ENCODE data around the gene NXNL1.
"Not testable (repeated sequence)": the region's sequence is repeated elsewhere in the genome, so short reads cannot be mapped to it uniquely, and the experiment has no call there.

NXNL1 gene, protein sequence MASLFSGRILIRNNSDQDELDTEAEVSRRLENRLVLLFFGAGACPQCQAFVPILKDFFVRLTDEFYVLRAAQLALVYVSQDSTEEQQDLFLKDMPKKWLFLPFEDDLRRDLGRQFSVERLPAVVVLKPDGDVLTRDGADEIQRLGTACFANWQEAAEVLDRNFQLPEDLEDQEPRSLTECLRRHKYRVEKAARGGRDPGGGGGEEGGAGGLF

DNA sequence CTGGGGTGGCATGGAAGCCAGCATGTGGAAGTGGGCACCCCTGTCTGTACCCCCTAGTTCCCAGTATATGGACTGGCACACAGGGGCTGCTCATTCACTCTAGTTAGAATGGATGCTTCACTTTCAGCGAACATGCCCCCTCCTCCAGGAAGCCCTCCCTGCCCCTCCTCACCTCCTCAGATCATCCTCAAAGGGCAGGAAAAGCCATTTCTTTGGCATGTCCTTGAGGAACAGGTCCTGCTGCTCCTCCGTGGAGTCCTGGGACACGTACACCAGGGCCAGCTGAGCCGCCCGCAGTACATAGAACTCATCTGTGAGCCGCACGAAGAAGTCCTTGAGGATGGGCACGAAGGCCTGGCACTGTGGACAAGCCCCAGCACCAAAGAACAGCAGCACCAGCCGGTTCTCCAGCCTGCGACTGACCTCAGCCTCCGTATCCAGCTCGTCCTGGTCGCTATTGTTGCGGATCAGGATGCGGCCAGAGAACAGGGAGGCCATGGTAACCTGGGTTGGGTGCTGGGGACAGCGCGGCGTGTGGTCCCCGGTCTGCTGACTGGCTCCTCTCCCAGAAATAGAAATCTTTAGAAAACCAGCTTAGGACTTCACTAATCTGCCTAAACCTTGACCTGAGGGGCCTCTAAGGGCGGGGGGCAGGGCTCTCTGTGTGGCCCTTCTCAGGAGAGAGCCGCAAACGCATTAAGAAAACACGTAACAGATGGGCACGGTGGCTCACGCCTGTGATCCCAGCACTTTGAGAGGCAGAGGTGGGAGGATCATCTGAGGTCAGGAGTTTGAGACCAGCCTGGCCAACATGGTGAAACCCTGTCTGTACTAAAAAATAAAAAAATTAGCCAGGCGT lies at the start of gene NXNL1:
Gene NXNL1, minus strand, starts transcription at position 555 of the 859 bp plus-strand sequence. Its CDS starts 57 bp downstream, at position 498.
- TF ChIP-seq, protein P1, sequence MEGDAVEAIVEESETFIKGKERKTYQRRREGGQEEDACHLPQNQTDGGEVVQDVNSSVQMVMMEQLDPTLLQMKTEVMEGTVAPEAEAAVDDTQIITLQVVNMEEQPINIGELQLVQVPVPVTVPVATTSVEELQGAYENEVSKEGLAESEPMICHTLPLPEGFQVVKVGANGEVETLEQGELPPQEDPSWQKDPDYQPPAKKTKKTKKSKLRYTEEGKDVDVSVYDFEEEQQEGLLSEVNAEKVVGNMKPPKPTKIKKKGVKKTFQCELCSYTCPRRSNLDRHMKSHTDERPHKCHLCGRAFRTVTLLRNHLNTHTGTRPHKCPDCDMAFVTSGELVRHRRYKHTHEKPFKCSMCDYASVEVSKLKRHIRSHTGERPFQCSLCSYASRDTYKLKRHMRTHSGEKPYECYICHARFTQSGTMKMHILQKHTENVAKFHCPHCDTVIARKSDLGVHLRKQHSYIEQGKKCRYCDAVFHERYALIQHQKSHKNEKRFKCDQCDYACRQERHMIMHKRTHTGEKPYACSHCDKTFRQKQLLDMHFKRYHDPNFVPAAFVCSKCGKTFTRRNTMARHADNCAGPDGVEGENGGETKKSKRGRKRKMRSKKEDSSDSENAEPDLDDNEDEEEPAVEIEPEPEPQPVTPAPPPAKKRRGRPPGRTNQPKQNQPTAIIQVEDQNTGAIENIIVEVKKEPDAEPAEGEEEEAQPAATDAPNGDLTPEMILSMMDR (conservative IDR thresholded peaks at IDR 0.05; ENCODE audit: low read depth, low read length), result no peak
- no peak within 1 kb of the TSS for H3K4me3 ChIP-seq (ENCODE audit: low read depth, low read length)
- no peak for DNase-seq (ENCODE audit: low read depth)

DNA sequence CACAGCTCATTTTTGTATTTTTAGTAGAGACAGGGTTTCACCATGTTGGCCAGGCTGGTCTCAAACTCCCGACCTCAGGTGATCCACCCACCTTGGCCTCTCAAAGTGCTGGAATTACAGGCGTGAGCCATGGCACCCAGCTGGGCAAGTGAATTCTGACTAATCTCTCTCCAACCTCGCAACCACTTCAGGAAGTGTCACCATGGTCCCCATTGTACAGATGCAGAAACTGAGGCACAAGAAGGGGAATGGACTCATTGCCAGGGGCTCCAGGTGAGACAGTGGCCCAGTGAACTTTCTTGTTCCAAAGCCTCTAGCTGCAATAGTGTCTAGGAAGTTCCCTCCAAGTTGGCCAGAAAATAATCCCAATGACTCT lies 47.8 kb upstream of the NXNL1 start:
- not testable (repeated sequence) for H3K4me3 ChIP-seq (ENCODE audit: low read depth, low read length); DNase-seq (ENCODE audit: low read depth)

DNA sequence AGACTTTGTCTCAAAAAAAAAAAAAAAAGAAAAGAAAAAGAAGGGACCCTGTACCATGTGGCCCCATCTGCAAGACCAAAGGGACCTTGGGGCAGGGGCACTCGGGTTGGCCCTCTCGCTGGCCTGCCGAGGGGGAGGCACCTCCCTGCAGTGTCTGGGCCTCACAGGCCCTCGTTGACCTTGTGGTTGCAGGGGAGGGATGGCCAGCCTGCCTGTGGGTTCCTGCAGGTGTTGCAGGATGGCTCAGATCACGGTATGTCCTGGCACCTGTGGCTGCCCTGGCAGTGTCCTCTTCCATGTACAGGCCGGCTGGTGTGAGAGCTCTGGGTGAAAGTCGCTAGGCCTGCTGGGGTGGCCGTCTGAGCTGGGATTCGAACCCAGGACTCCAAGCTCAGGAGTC lies 46.0 kb upstream of the NXNL1 start:
- no peak for DNase-seq (ENCODE audit: low read depth)
- TF ChIP-seq, protein P1 (conservative IDR thresholded peaks at IDR 0.05; ENCODE audit: low read depth, low read length), result no peak
- no peak overlapping the region for H3K4me3 ChIP-seq (ENCODE audit: low read depth, low read length)

DNA sequence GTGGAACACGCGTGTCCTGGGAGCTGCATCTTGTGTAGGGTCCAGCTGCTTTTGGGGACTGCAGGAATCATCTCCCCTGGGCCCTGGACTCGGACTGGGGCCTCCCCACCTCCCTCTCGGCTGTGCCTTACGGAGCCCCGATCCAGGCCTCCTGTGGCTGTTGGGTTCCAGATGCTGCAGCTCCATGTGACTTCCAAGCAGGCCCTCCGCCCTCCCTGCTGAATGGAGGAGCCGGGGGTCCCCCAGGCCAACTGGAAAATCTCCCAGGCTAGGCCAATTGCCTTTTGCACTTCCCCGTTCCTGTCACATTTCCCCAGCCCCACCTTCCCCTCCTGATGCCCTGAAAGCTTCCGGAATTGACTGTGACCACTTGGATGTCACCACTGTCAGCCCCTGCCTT lies 44.5 kb upstream of the NXNL1 start:
- TF ChIP-seq, protein P1 (conservative IDR thresholded peaks at IDR 0.05; ENCODE audit: low read depth, low read length), result no peak
- no peak overlapping the region for H3K4me3 ChIP-seq (ENCODE audit: low read depth, low read length)
- no peak for DNase-seq (ENCODE audit: low read depth)

DNA sequence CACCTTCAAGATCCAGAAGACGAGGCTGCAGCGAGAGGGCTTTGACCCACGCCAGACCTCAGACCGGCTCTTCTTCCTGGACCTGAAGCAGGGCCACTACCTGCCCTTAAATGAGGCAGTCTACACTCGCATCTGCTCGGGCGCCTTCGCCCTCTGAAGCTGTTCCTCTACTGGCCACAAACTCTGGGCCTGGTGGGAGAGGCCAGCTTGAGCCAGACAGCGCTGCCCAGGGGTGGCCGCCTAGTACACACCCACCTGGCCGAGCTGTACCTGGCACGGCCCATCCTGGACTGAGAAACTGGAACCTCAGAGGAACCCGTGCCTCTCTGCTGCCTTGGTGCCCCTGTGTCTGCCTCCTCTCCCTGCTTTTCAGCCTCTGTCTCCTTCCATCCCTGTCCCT lies 43.7 kb upstream of the NXNL1 start:
- TF ChIP-seq, protein P1 (conservative IDR thresholded peaks at IDR 0.05; ENCODE audit: low read depth, low read length), result no peak
- no peak overlapping the region for H3K4me3 ChIP-seq (ENCODE audit: low read depth, low read length)
- DNase-seq (ENCODE audit: low read depth), result no peak

DNA sequence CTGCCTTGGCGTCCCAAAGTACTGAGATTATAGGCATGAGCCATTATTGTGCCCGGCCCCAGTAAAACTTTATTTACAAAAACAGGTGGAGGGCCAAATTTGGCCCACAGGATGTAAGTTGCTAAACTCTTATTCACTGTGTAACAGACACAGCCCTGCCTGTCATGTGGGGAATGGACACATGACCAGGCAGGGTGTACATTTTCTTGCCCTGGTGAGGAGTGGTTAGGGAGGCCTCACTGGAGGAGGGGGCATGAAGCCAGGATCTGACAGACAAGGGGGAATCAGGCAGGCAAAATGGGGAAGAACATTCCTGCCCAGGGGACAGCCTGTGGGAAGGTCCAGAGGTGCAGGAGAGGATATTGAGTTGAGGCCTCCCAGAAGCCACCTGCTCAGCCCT lies 43.3 kb upstream of the NXNL1 start:
- peak; percentile 50 for DNase-seq (ENCODE audit: low read depth)
- H3K4me3 ChIP-seq (ENCODE audit: low read depth, low read length), result no peak overlapping the region
- TF ChIP-seq, protein P1 (conservative IDR thresholded peaks at IDR 0.05; ENCODE audit: low read depth, low read length), result no peak

DNA sequence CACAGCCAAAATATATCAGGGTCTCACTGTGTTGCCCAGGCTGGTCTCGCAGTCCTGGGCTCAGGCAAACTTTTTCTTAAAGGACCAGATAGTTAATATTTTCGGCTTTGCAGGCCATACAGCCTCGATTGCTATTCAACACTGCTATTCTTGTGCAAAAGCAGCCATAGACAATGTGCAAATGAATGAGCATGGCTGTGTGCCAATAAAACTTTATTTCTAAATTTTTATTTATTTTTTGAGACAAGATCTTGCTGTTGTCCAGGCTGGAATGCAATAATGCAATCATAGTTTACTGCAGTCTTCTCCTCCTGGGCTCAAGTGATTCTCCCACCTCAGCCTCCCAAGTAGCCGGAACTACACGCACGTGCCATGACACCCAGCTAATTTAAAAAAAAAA lies 42.5 kb upstream of the NXNL1 start:
- DNase-seq (ENCODE audit: low read depth), result no peak

More for the DNA sequence above, 42.5 kb upstream of the NXNL1 start:
- H3K4me3 ChIP-seq (ENCODE audit: low read depth, low read length), result no peak overlapping the region
- TF ChIP-seq, protein P1 (conservative IDR thresholded peaks at IDR 0.05; ENCODE audit: low read depth, low read length), result no peak
